ENCODE data around the gene CYB5R3. TPM values are rescaled to one million over a fixed set of nuclear protein-coding genes. Genes with fewer than 3 reads are reported as not detected.
A peak's percentile ranks its signal among the peaks of the same experiment; 100 is the strongest.

Gene CYB5R3
- total RNA-seq, 1 donor from 2014 or later, result 181 TPM

DNA sequence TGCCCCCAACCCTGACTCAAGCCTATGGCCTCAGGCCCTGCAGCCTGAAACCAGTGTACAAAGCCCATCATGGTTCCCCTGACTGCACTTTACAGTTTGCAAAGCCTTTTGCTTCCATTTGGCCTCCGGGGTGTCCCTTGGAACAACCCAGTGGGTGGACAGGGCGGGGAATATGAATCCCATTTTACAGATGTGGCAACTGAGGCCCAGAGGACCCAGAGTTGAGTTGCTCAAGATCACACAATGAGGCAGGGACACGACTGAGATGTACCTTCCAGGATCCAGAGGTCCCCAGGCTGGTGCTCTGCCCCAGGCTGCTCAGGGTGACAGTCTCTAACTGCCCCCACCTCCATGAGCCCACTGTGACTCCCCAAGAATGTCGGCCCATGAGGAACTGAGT is 29.1 kb downstream of the CYB5R3 start:
- H3K9ac ChIP-seq (ENCODE audit: low read length), result peak overlapping the region; percentile 22
- H4K20me1 ChIP-seq (ENCODE audit: insufficient read depth, low read length), result peaks cover 17% of the 10 kb centered on the region
- peak overlapping the region; percentile 67 for H3K4me2 ChIP-seq (ENCODE audit: low read length)
- peaks cover 20% of the 10 kb centered on the region for H3K4me1 ChIP-seq (ENCODE audit: insufficient read depth, low read length)
- peak overlapping the region; percentile 59 for H3K27ac ChIP-seq (ENCODE audit: low read depth, low read length)
- DNase-seq (ENCODE audit: low read depth) (no peak), FAIRE-seq (no peak)
- H3K27me3 ChIP-seq (ENCODE audit: insufficient read depth, low read length), result no peaks in the 10 kb centered on the region
- H3K79me2 ChIP-seq (ENCODE audit: insufficient read depth, low read length), result no peaks in the 10 kb centered on the region
- no peaks in the 10 kb centered on the region for H3K9me3 Mint-ChIP-seq (ENCODE audit: unreplicated experiment)
- TF ChIP-seq EZH2 (IDR thresholded peaks at IDR 0.05; ENCODE audit: insufficient read depth, low read length) (no peak), CTCF (IDR thresholded peaks at IDR 0.05; ENCODE audit: insufficient read depth, low read depth, low read length) (no peak)
- no peaks in the 10 kb centered on the region for H3K9me3 ChIP-seq (ENCODE audit: insufficient read depth, low read depth, low read length)
- no peak overlapping the region for H3K4me3 Mint-ChIP-seq (ENCODE audit: unreplicated experiment)
- no peak overlapping the region for H3K4me3 ChIP-seq (ENCODE audit: insufficient read depth, low read depth, low read length)
- H3K27me3 Mint-ChIP-seq (ENCODE audit: low read depth, unreplicated experiment), result no peaks in the 10 kb centered on the region
- H3K4me1 Mint-ChIP-seq (ENCODE audit: low read depth, unreplicated experiment), result peaks cover 14% of the 10 kb centered on the region
- H3K36me3 ChIP-seq (ENCODE audit: insufficient read depth, low read length), result peaks cover 2% of the 10 kb centered on the region
- no peak overlapping the region for H2AFZ ChIP-seq (ENCODE audit: low read depth, low read length)
- H3K27ac Mint-ChIP-seq (ENCODE audit: unreplicated experiment), result no peak overlapping the region
- H3K36me3 Mint-ChIP-seq (ENCODE audit: low read depth, unreplicated experiment), result peaks cover 3% of the 10 kb centered on the region

GRCh38 chr22:42619261-42620063 is 29.7 kb downstream of the CYB5R3 start:
- no peak for DNase-seq (ENCODE audit: low read depth)
- Mint-ChIP-seq H3K27ac (ENCODE audit: unreplicated experiment) (no peak overlapping the region), H3K27me3 (ENCODE audit: low read depth, unreplicated experiment) (no peaks in the 10 kb centered on the region), H3K4me3 (ENCODE audit: unreplicated experiment) (no peak overlapping the region), H3K4me1 (ENCODE audit: low read depth, unreplicated experiment) (peaks cover 14% of the 10 kb centered on the region), H3K36me3 (ENCODE audit: low read depth, unreplicated experiment) (peaks cover 3% of the 10 kb centered on the region), H3K9me3 (ENCODE audit: unreplicated experiment) (no peaks in the 10 kb centered on the region)
- Histone ChIP-seq H3K4me2 (ENCODE audit: low read length) (no peak overlapping the region), H3K9me3 (ENCODE audit: insufficient read depth, low read depth, low read length) (no peaks in the 10 kb centered on the region), H2AFZ (ENCODE audit: low read depth, low read length) (no peak overlapping the region), H3K27ac (ENCODE audit: low read depth, low read length) (no peak overlapping the region), H3K4me3 (ENCODE audit: insufficient read depth, low read depth, low read length) (no peak overlapping the region), H3K9ac (ENCODE audit: low read length) (no peak overlapping the region), H4K20me1 (ENCODE audit: insufficient read depth, low read length) (peaks cover 17% of the 10 kb centered on the region), H3K4me1 (ENCODE audit: insufficient read depth, low read length) (peaks cover 20% of the 10 kb centered on the region), H3K79me2 (ENCODE audit: insufficient read depth, low read length) (no peaks in the 10 kb centered on the region), H3K36me3 (ENCODE audit: insufficient read depth, low read length) (peaks cover 2% of the 10 kb centered on the region), H3K27me3 (ENCODE audit: insufficient read depth, low read length) (no peaks in the 10 kb centered on the region)
- no peak for TF ChIP-seq EZH2 (IDR thresholded peaks at IDR 0.05; ENCODE audit: insufficient read depth, low read length)
- TF ChIP-seq CTCF (IDR thresholded peaks at IDR 0.05; ENCODE audit: insufficient read depth, low read depth, low read length), result no peak
- FAIRE-seq, result no peak

All from astrocyte (in vitro differentiated cells and primary cell).